Neutrophil (primary cell): ENCODE results near the gene GNG12.

ENCODE experiments used
- H3K27ac ChIP-seq: fragments of 200-600 bp; sonication (generic); 2 replicates; pipeline ENCODE4 v1.5.1; 2016; ENCODE audit warnings: mild to moderate bottlenecking, moderate library complexity
- H3K27me3 ChIP-seq: fragments of 200-600 bp; sonication (generic); 2 replicates; pipeline ENCODE4 v1.6.0; 2016; ENCODE audit warnings: mild to moderate bottlenecking
- H3K36me3 ChIP-seq: fragments of 200-600 bp; sonication (generic); 2 replicates; pipeline ENCODE4 v1.5.1; 2017
- H3K4me1 ChIP-seq, 2 experiments: fragments of 200-600 bp in 1 of 2; sonication (generic) in 1 of 2; 1 replicate in 1 of 2; 2 replicates in 1 of 2; pipeline versions ENCODE4 v1.5.1 to v1.6.1; 2013 to 2016; ENCODE audit warnings: low read depth in 1 of 2, low read length in 1 of 2, mild to moderate bottlenecking in 1 of 2, moderate library complexity in 1 of 2; ENCODE audit not compliant: control insufficient read depth in 1 of 2, insufficient read depth in 1 of 2
- H3K4me3 ChIP-seq, 2 experiments: fragments of 200-600 bp in 1 of 2; sonication (generic) in 1 of 2; 1 replicate in 1 of 2; 2 replicates in 1 of 2; pipeline ENCODE4 v1.5.1; 2013 to 2016; ENCODE audit warnings: low read depth in 1 of 2, low read length in 1 of 2, mild to moderate bottlenecking in 1 of 2, moderate library complexity in 1 of 2
- H3K9me3 ChIP-seq: fragments of 200-600 bp; sonication (generic); 2 replicates; pipeline ENCODE4 v1.5.1; 2016
- TF ChIP-seq, protein P1 (sequence below): fragments of 200-600 bp; sonication (generic); IDR thresholded peaks from 2 replicates; pipeline ENCODE4 v1.5.1; 2016; ENCODE audit warnings: antibody characterized with exemption

The GNG12 gene

GRCh38 chr1:67684526-67685066 is 148.7 kb downstream of the GNG12 start:
- H3K27me3 ChIP-seq = no peaks in the 10 kb centered on the region
- no peaks in the 10 kb centered on the region for H3K36me3 ChIP-seq
- peak overlapping the region; percentile 92 for H3K27ac ChIP-seq
- H3K4me3 ChIP-seq = peak overlapping the region; percentile 50 to 77
- H3K9me3 ChIP-seq = no peaks in the 10 kb centered on the region
- H3K4me1 ChIP-seq = peaks cover 50 to 57% of the 10 kb centered on the region in 2 experiments
- TF ChIP-seq, protein P1, sequence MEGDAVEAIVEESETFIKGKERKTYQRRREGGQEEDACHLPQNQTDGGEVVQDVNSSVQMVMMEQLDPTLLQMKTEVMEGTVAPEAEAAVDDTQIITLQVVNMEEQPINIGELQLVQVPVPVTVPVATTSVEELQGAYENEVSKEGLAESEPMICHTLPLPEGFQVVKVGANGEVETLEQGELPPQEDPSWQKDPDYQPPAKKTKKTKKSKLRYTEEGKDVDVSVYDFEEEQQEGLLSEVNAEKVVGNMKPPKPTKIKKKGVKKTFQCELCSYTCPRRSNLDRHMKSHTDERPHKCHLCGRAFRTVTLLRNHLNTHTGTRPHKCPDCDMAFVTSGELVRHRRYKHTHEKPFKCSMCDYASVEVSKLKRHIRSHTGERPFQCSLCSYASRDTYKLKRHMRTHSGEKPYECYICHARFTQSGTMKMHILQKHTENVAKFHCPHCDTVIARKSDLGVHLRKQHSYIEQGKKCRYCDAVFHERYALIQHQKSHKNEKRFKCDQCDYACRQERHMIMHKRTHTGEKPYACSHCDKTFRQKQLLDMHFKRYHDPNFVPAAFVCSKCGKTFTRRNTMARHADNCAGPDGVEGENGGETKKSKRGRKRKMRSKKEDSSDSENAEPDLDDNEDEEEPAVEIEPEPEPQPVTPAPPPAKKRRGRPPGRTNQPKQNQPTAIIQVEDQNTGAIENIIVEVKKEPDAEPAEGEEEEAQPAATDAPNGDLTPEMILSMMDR = no peak

- peak overlapping the region; percentile 12 for H3K27ac ChIP-seq
- no peaks in the 10 kb centered on the region for H3K36me3 ChIP-seq
- H3K27me3 ChIP-seq = no peaks in the 10 kb centered on the region
- H3K9me3 ChIP-seq = no peaks in the 10 kb centered on the region
- TF ChIP-seq, protein P1 = no peak
- H3K4me1 ChIP-seq = peaks cover 44 to 50% of the 10 kb centered on the region in 2 experiments
- H3K4me3 ChIP-seq = peak overlapping the region; percentile 50 to 77
These were observed 149.3 kb downstream of the GNG12 start for GRCh38 chr1:67683766-67684525.

- H3K4me1 ChIP-seq = peaks cover 38 to 44% of the 10 kb centered on the region in 2 experiments
- no peaks in the 10 kb centered on the region for H3K27me3 ChIP-seq
- H3K4me3 ChIP-seq = no peak overlapping the region
- no peaks in the 10 kb centered on the region for H3K36me3 ChIP-seq
- TF ChIP-seq, protein P1 = no peak
- no peak overlapping the region for H3K27ac ChIP-seq
- H3K9me3 ChIP-seq = no peaks in the 10 kb centered on the region
These were observed 150.0 kb downstream of the GNG12 start for GRCh38 chr1:67683316-67683715.

GRCh38 chr1:67682659-67683197 is 150.5 kb downstream of the GNG12 start:
- no peaks in the 10 kb centered on the region for H3K27me3 ChIP-seq
- peaks cover 32 to 38% of the 10 kb centered on the region in 2 experiments for H3K4me1 ChIP-seq
- no peak overlapping the region for H3K27ac ChIP-seq
- no peaks in the 10 kb centered on the region for H3K36me3 ChIP-seq
- no peaks in the 10 kb centered on the region for H3K9me3 ChIP-seq
- TF ChIP-seq, protein P1 = no peak
- H3K4me3 ChIP-seq = no peak overlapping the region

DNA sequence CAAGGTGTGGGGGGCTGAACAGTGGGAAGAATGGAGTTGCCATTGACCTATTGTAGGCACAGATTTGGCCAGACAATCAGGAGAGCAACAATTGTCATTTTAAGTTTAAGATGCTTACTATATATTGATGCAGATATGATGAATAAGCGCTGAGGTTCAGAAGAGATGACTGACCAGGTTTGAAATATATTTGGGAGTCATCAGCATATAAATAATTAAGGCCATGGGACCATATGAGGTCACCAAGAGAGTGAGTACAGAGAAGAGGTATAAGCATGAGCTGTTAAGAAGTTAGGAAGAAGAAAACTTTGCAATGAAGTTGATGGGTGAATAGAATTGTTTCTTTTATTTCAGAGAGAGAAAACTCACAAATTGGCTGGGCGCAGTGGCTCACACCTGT is 152.8 kb downstream of the GNG12 start:
- H3K27ac ChIP-seq = no peak overlapping the region
- H3K4me1 ChIP-seq = peaks cover 17 to 21% of the 10 kb centered on the region in 2 experiments
- H3K36me3 ChIP-seq = no peaks in the 10 kb centered on the region
- no peaks in the 10 kb centered on the region for H3K9me3 ChIP-seq
- H3K27me3 ChIP-seq = no peaks in the 10 kb centered on the region
- no peak overlapping the region for H3K4me3 ChIP-seq
- TF ChIP-seq, protein P1 = no peak
